K562 (cell line): ENCODE measurements around the gene FNDC11. TPM values are rescaled to one million over a fixed set of nuclear protein-coding genes. Genes with fewer than 3 reads are reported as not detected.

Source experiments
- ARID3A ChIP-seq: IDR thresholded peaks from 2 replicates; pipeline ENCODE4 v1.6.1; 2012; ENCODE audit warnings: low read depth, low read length, improper control_type of control experiment, borderline replicate concordance
- DDX20 ChIP-seq: fragments of 450-650 bp; IDR thresholded peaks from 2 replicates; pipeline ENCODE4 v1.6.1; 2016; ENCODE audit warnings: missing genetic modification characterization, low read depth, mild to moderate bottlenecking, missing compliant biosample characterization, moderate library complexity
- E2F8 ChIP-seq: fragments of 450-650 bp; IDR thresholded peaks from 2 replicates; pipeline ENCODE4 v1.7.1; 2018; ENCODE audit warnings: mild to moderate bottlenecking, low read depth; ENCODE audit not compliant: partially characterized antibody
- ETV1 ChIP-seq: fragments of 450-650 bp; conservative IDR thresholded peaks from 2 replicates; pipeline ENCODE4 v1.6.1; 2016; ENCODE audit warnings: missing genetic modification characterization, control low read depth, low read depth, missing compliant biosample characterization
- GABPB2 ChIP-seq: fragments of 250-450 bp; sonication (Bioruptor Pico); conservative IDR thresholded peaks from 2 replicates; pipeline ENCODE4 v1.5.1; 2021; ENCODE audit warnings: mild to moderate bottlenecking
- HDAC3 ChIP-seq: fragments of 450-650 bp; IDR thresholded peaks from 2 replicates; pipeline ENCODE4 v1.6.1; 2018; ENCODE audit warnings: borderline replicate concordance, mild to moderate bottlenecking, moderate library complexity; ENCODE audit not compliant: partially characterized antibody
- ID3 ChIP-seq, 2 experiments: fragments of 250-450 bp in 1 of 2; fragments of 450-650 bp in 1 of 2; sonication (Bioruptor Pico) in 1 of 2; IDR thresholded peaks; 2 replicates each; pipeline versions ENCODE4 v1.6.1 to v1.8.0; 2016 to 2021; ENCODE audit warnings: mild to moderate bottlenecking in 2 of 2, moderate library complexity in 2 of 2, missing compliant biosample characterization in 1 of 2, missing genetic modification characterization in 1 of 2
- KAT7 ChIP-seq: sonication (generic); formaldehyde crosslinking; IDR thresholded peaks from 2 replicates; pipeline ENCODE4 v1.8.0; 2022; ENCODE audit warnings: missing genetic modification reagents, mild to moderate bottlenecking, borderline replicate concordance
- KDM4B ChIP-seq, 2 experiments: fragments of 450-650 bp in 1 of 2; sonication (generic) in 1 of 2; IDR thresholded peaks; 2 replicates each; pipeline ENCODE4 v1.6.1; 2016 to 2017; ENCODE audit warnings: borderline replicate concordance in 2 of 2, antibody characterized with exemption in 1 of 2, low read depth in 1 of 2, mild to moderate bottlenecking in 1 of 2
- NR2C1 ChIP-seq, 2 experiments: fragments of 450-650 bp; IDR thresholded peaks; 2 replicates each; pipeline ENCODE4 v1.6.1; 2017; ENCODE audit warnings: mild to moderate bottlenecking in 2 of 2, antibody characterized with exemption in 1 of 2, inconsistent platforms in 1 of 2, missing compliant biosample characterization in 1 of 2, missing genetic modification characterization in 1 of 2
- PHB ChIP-seq: fragments of 250-450 bp; sonication (Bioruptor Pico); IDR thresholded peaks from 2 replicates; pipeline ENCODE4 v1.5.0; 2021
- SP2 ChIP-seq: IDR thresholded peaks from 2 replicates; pipeline ENCODE4 v1.6.1; 2011; ENCODE audit warnings: mild to moderate bottlenecking, low read depth, low read length, moderate library complexity; ENCODE audit not compliant: poor library complexity, severe bottlenecking; ENCODE audit errors: extremely low read depth
- SRSF7 ChIP-seq: fragments of 200-400 bp; formaldehyde crosslinking; optimal IDR thresholded peaks from 2 replicates; pipeline ENCODE3; 2017; ENCODE audit warnings: mild to moderate bottlenecking, low read depth, low read length
- ZBTB12 ChIP-seq: fragments of 250-450 bp; sonication (Bioruptor Pico); IDR thresholded peaks from 2 replicates; pipeline ENCODE4 v1.4.0; 2020
- ZBTB5 ChIP-seq: fragments of 450-650 bp; IDR thresholded peaks from 2 replicates; pipeline ENCODE4 v1.6.1; 2017; ENCODE audit warnings: antibody characterized with exemption
- ZNF224 ChIP-seq: sonication (generic); formaldehyde crosslinking; IDR thresholded peaks from 2 replicates; pipeline ENCODE4 v1.8.0; 2022; ENCODE audit warnings: mild to moderate bottlenecking, missing genetic modification reagents
- ZNF354B ChIP-seq: fragments of 250-450 bp; sonication (Bioruptor Pico); IDR thresholded peaks from 2 replicates; pipeline ENCODE4 v1.4.0; 2020
- ZNF384 ChIP-seq: IDR thresholded peaks from 2 replicates; pipeline ENCODE4 v1.6.1; 2012; ENCODE audit warnings: low read depth, low read length, improper control_type of control experiment
- ZNF830 ChIP-seq: fragments of 250-450 bp; sonication (Bioruptor Pico); IDR thresholded peaks from 2 replicates; pipeline ENCODE4 v1.5.0; 2021; ENCODE audit warnings: mild to moderate bottlenecking
- polyA plus RNA-seq, 8 experiments: library from polyadenylated mRNA; depleted of rRNA in 4 of 8; stranded (reverse) in 5 of 8; unstranded in 3 of 8; fragments of >200 nt; fragmentation: Nextera tagmentation in 2 of 8; fragmentation: Illumina TruSeq in 1 of 8; extraction: Ambion mirVana in 2 of 8; extraction: Trizol in 1 of 8; gene quantifications; 2 replicates each; pipeline versions ENCODE4 v1.2.1 to v1.2.3, GENCODE V29; 2011 to 2014; ENCODE audit warnings: inconsistent platforms in 1 of 8, missing spikeins in 1 of 8
- total RNA-seq, 7 experiments: library from RNA; depleted of rRNA in 6 of 7; stranded (reverse); fragments of >200 nt in 6 of 7; fragmentation: Illumina TruSeq in 2 of 7; extraction: Trizol in 2 of 7; gene quantifications; 2 replicates each; pipeline versions ENCODE4 v1.2.1 to v1.2.3, GENCODE V29; 2011 to 2021; ENCODE audit warnings: low replicate concordance in 1 of 7

FNDC11 gene
- total and polyA plus RNA-seq, 9 of the 15 experiments (the other 6 are each of a cell fraction or from before 2014, with no cell fraction given) = 0.08 to 2.3 (median 0.64) TPM; not detected in 2

- TF ChIP-seq ID3 (CRISPR knock-in tag; IDR thresholded peaks at IDR 0.05) (no peak), ID3 (tag; IDR thresholded peaks at IDR 0.05) (no peak), DDX20 (no peak), ZNF384 (no peak), ZNF354B (CRISPR knock-in tag) (no peak), ARID3A (no peak), GABPB2 (CRISPR knock-in tag) (no peak), KAT7 (CRISPR knock-in tag) (no peak), ZNF224 (CRISPR knock-in tag) (no peak), SP2 (no peak), ZNF830 (no peak), KDM4B (IDR thresholded peaks at IDR 0.05; ENCODE audit: borderline replicate concordance in 2 of 2, low read depth in 1 of 2) (0 out of 4 replicates have a peak, but pooled peaks of 1 of the 2 experiments have one; percentile 36), ZBTB12 (CRISPR knock-in tag) (no peak), SRSF7 (no peak), NR2C1 (IDR thresholded peaks at IDR 0.05) (no peak), NR2C1 (tag; IDR thresholded peaks at IDR 0.05) (no peak), E2F8 (no peak), PHB (CRISPR knock-in tag) (no peak), ETV1 (tag) (no peak), ZBTB5 (no peak), HDAC3 (no peak)
Measured at GRCh38 chr20:63520934-63521601, 32.9 kb upstream of the FNDC11 start (continued).
